ENCODE measurements around the gene ARHGAP31. TPM values are rescaled to one million over a fixed set of nuclear protein-coding genes. Genes with fewer than 3 reads are reported as not detected.

The ARHGAP31 gene
- total and polyA plus RNA-seq, 4 donors = 0.99 to 4.6 (median 2.6) TPM

- TF ChIP-seq NR2F2 (IDR thresholded peaks at IDR 0.05) = no peak
- TF ChIP-seq TAF1 (conservative IDR thresholded peaks at IDR 0.05) = no peak
Observed at GRCh38 chr3:119310071-119310470, 15.9 kb downstream of the ARHGAP31 start (continued).

GRCh38 chr3:119311081-119311925 is 17.1 kb downstream of the ARHGAP31 start:
- no peak overlapping the region for H3K27ac ChIP-seq (ENCODE audit: low read depth in 1 of 2, low read length in 2 of 2)
- DNase-seq (ENCODE audit: low spot score) = no peak
- H3K9me3 ChIP-seq (ENCODE audit: control insufficient read depth in 4 of 4, low read length in 3 of 4) = peaks cover 0 to 2% (median 0%) of the 10 kb centered on the region in 4 donors
- 72% methylated on average over 10 of the region's 10 CpGs for WGBS
- no peaks in the 10 kb centered on the region for H3K36me3 ChIP-seq (ENCODE audit: control insufficient read depth in 4 of 4, insufficient read depth in 3 of 4, low read depth in 1 of 4, low read length in 3 of 4)
- no peaks in the 10 kb centered on the region for H3K4me1 ChIP-seq (ENCODE audit: control insufficient read depth in 4 of 4, insufficient read depth in 4 of 4, low read length in 3 of 4)
- H3K27me3 ChIP-seq (ENCODE audit: control insufficient read depth in 4 of 4, insufficient read depth in 4 of 4, low read length in 3 of 4) = no peaks in the 10 kb centered on the region
- H3K9ac ChIP-seq (ENCODE audit: low read depth in 1 of 2, low read length in 2 of 2) = no peak overlapping the region
- H3K4me3 ChIP-seq (ENCODE audit: low read depth in 1 of 3, low read length in 3 of 3) = no peak overlapping the region
- no peak for TF ChIP-seq ZBTB33 (IDR thresholded peaks at IDR 0.05)
- TF ChIP-seq CTCF (IDR thresholded peaks at IDR 0.05; ENCODE audit: low read depth, low read length, missing input control) = no peak
- no peak for TF ChIP-seq RAD21 (IDR thresholded peaks at IDR 0.05)
- no peak for TF ChIP-seq JUND (IDR thresholded peaks at IDR 0.05)
- TF ChIP-seq GABPA (IDR thresholded peaks at IDR 0.05 in 1 of 2, conservative IDR thresholded peaks at IDR 0.05 in 1 of 2) = no peak
- TF ChIP-seq MAX (IDR thresholded peaks at IDR 0.05) = no peak
- TF ChIP-seq EGR1 (IDR thresholded peaks at IDR 0.05; ENCODE audit: low read depth in 2 of 2) = no peak
- no peak for TF ChIP-seq TAF1 (conservative IDR thresholded peaks at IDR 0.05)
- TF ChIP-seq YY1 (IDR thresholded peaks at IDR 0.05) = no peak
- TF ChIP-seq RXRA (IDR thresholded peaks at IDR 0.05) = no peak
- no peak for TF ChIP-seq FOXA1 (IDR thresholded peaks at IDR 0.05)
- no peak for TF ChIP-seq HNF4G (IDR thresholded peaks at IDR 0.05)
- no peak for TF ChIP-seq FOXA2 (IDR thresholded peaks at IDR 0.05)
- TF ChIP-seq SP1 (IDR thresholded peaks at IDR 0.05) = no peak
- no peak for TF ChIP-seq HNF4A (conservative IDR thresholded peaks at IDR 0.05)
- TF ChIP-seq NR2F2 (IDR thresholded peaks at IDR 0.05) = no peak
- no peak for TF ChIP-seq REST (IDR thresholded peaks at IDR 0.05)
- TF ChIP-seq ATF3 (IDR thresholded peaks at IDR 0.05) = no peak
